WTC11 (cell line): Measurements from ENCODE around the gene TUBB.

Experiments used
- CBFB ChIP-seq: sonication (generic); formaldehyde crosslinking; IDR thresholded peaks from 2 replicates; pipeline ENCODE4 v1.8.1; 2022; ENCODE audit warnings: mild to moderate bottlenecking, low read depth, missing genetic modification reagents
- KAT7 ChIP-seq: sonication (generic); formaldehyde crosslinking; IDR thresholded peaks from 2 replicates; pipeline ENCODE4 v1.8.1; 2023; ENCODE audit warnings: missing genetic modification reagents, mild to moderate bottlenecking, borderline replicate concordance
- SP1 ChIP-seq: sonication (generic); formaldehyde crosslinking; conservative IDR thresholded peaks from 2 replicates; pipeline ENCODE4 v1.8.1; 2022; ENCODE audit warnings: missing genetic modification reagents
- TEAD4 ChIP-seq: sonication (generic); formaldehyde crosslinking; IDR thresholded peaks from 2 replicates; pipeline ENCODE4 v1.8.0; 2022; ENCODE audit warnings: mild to moderate bottlenecking, missing genetic modification reagents
- TP53 ChIP-seq: sonication (generic); formaldehyde crosslinking; IDR thresholded peaks from 2 replicates; pipeline ENCODE4 v1.8.1; 2023; ENCODE audit warnings: mild to moderate bottlenecking, missing genetic modification reagents
- TF ChIP-seq, protein P1 (sequence below): fragments of 200-600 bp; IDR thresholded peaks from 2 replicates; pipeline ENCODE4 v1.8.0; 2022; ENCODE audit warnings: antibody characterized with exemption
- TF ChIP-seq, protein P2 (sequence below): sonication (generic); formaldehyde crosslinking; IDR thresholded peaks from 2 replicates; pipeline ENCODE4 v1.8.1; 2022; ENCODE audit warnings: low read depth, missing genetic modification reagents, borderline replicate concordance
- TF ChIP-seq, protein P3 (sequence below): fragments of 250-450 bp; sonication (Bioruptor Pico); IDR thresholded peaks from 2 replicates; pipeline ENCODE4 v1.9.0; 2021; ENCODE audit warnings: mild to moderate bottlenecking
- TF ChIP-seq, protein P4 (sequence below): sonication (generic); formaldehyde crosslinking; IDR thresholded peaks from 2 replicates; pipeline ENCODE4 v1.8.1; 2022; ENCODE audit warnings: mild to moderate bottlenecking, moderate library complexity, missing genetic modification reagents
- TF ChIP-seq, protein P5 (sequence below): fragments of 250-450 bp; sonication (Bioruptor Pico); IDR thresholded peaks from 2 replicates; pipeline ENCODE4 v2.1.2; 2022; ENCODE audit warnings: mild to moderate bottlenecking, moderate library complexity
- TF ChIP-seq, protein P6 (sequence below): sonication (generic); formaldehyde crosslinking; conservative IDR thresholded peaks from 2 replicates; pipeline ENCODE4 v1.8.1; 2023; ENCODE audit warnings: mild to moderate bottlenecking, low read depth, missing genetic modification reagents, moderate library complexity
- TF ChIP-seq, protein P7 (sequence below): sonication (generic); formaldehyde crosslinking; IDR thresholded peaks from 2 replicates; pipeline ENCODE4 v1.8.1; 2022; ENCODE audit warnings: mild to moderate bottlenecking, missing genetic modification reagents, moderate library complexity, borderline replicate concordance

DNA sequence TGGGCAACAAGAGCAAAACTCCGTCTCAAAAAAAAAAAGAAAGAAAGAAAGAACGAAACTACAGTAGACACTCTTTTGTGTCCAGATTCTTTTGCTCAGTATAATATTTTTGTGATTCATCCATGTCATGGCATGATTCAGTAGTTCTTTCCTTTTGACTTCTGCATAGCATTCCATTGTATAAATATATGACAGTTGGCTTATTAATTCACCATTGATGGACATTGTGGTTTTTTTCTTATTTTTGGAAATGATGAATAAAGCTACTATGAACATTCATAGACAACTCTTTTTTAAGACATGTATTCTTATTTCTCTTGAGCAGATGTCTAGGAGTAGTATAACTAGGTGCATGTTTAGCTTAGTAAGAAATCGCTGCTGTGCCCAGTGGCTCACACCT is 34.5 kb downstream of the TUBB start:
- TF ChIP-seq, protein P1, sequence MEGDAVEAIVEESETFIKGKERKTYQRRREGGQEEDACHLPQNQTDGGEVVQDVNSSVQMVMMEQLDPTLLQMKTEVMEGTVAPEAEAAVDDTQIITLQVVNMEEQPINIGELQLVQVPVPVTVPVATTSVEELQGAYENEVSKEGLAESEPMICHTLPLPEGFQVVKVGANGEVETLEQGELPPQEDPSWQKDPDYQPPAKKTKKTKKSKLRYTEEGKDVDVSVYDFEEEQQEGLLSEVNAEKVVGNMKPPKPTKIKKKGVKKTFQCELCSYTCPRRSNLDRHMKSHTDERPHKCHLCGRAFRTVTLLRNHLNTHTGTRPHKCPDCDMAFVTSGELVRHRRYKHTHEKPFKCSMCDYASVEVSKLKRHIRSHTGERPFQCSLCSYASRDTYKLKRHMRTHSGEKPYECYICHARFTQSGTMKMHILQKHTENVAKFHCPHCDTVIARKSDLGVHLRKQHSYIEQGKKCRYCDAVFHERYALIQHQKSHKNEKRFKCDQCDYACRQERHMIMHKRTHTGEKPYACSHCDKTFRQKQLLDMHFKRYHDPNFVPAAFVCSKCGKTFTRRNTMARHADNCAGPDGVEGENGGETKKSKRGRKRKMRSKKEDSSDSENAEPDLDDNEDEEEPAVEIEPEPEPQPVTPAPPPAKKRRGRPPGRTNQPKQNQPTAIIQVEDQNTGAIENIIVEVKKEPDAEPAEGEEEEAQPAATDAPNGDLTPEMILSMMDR: no peak
- TF ChIP-seq, protein P2, sequence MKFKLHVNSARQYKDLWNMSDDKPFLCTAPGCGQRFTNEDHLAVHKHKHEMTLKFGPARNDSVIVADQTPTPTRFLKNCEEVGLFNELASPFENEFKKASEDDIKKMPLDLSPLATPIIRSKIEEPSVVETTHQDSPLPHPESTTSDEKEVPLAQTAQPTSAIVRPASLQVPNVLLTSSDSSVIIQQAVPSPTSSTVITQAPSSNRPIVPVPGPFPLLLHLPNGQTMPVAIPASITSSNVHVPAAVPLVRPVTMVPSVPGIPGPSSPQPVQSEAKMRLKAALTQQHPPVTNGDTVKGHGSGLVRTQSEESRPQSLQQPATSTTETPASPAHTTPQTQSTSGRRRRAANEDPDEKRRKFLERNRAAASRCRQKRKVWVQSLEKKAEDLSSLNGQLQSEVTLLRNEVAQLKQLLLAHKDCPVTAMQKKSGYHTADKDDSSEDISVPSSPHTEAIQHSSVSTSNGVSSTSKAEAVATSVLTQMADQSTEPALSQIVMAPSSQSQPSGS (CRISPR knock-in tag): no peak
- TF ChIP-seq, protein P3, sequence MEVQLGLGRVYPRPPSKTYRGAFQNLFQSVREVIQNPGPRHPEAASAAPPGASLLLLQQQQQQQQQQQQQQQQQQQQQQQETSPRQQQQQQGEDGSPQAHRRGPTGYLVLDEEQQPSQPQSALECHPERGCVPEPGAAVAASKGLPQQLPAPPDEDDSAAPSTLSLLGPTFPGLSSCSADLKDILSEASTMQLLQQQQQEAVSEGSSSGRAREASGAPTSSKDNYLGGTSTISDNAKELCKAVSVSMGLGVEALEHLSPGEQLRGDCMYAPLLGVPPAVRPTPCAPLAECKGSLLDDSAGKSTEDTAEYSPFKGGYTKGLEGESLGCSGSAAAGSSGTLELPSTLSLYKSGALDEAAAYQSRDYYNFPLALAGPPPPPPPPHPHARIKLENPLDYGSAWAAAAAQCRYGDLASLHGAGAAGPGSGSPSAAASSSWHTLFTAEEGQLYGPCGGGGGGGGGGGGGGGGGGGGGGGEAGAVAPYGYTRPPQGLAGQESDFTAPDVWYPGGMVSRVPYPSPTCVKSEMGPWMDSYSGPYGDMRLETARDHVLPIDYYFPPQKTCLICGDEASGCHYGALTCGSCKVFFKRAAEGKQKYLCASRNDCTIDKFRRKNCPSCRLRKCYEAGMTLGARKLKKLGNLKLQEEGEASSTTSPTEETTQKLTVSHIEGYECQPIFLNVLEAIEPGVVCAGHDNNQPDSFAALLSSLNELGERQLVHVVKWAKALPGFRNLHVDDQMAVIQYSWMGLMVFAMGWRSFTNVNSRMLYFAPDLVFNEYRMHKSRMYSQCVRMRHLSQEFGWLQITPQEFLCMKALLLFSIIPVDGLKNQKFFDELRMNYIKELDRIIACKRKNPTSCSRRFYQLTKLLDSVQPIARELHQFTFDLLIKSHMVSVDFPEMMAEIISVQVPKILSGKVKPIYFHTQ (CRISPR knock-in tag): no peak
- TF ChIP-seq CBFB (CRISPR knock-in tag) (no peak), SP1 (CRISPR knock-in tag) (no peak), TP53 (CRISPR knock-in tag) (no peak), KAT7 (CRISPR knock-in tag) (no peak), TEAD4 (no peak)
- TF ChIP-seq, protein P4, sequence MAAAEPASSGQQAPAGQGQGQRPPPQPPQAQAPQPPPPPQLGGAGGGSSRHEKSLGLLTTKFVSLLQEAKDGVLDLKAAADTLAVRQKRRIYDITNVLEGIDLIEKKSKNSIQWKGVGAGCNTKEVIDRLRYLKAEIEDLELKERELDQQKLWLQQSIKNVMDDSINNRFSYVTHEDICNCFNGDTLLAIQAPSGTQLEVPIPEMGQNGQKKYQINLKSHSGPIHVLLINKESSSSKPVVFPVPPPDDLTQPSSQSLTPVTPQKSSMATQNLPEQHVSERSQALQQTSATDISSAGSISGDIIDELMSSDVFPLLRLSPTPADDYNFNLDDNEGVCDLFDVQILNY (CRISPR knock-in tag): no peak
- TF ChIP-seq, protein P5, sequence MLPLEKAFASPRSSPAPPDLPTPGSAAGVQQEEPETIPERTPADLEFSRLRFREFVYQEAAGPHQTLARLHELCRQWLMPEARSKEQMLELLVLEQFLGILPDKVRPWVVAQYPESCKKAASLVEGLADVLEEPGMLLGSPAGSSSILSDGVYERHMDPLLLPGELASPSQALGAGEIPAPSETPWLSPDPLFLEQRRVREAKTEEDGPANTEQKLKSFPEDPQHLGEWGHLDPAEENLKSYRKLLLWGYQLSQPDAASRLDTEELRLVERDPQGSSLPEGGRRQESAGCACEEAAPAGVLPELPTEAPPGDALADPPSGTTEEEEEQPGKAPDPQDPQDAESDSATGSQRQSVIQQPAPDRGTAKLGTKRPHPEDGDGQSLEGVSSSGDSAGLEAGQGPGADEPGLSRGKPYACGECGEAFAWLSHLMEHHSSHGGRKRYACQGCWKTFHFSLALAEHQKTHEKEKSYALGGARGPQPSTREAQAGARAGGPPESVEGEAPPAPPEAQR (CRISPR knock-in tag): no peak
- TF ChIP-seq, protein P6, sequence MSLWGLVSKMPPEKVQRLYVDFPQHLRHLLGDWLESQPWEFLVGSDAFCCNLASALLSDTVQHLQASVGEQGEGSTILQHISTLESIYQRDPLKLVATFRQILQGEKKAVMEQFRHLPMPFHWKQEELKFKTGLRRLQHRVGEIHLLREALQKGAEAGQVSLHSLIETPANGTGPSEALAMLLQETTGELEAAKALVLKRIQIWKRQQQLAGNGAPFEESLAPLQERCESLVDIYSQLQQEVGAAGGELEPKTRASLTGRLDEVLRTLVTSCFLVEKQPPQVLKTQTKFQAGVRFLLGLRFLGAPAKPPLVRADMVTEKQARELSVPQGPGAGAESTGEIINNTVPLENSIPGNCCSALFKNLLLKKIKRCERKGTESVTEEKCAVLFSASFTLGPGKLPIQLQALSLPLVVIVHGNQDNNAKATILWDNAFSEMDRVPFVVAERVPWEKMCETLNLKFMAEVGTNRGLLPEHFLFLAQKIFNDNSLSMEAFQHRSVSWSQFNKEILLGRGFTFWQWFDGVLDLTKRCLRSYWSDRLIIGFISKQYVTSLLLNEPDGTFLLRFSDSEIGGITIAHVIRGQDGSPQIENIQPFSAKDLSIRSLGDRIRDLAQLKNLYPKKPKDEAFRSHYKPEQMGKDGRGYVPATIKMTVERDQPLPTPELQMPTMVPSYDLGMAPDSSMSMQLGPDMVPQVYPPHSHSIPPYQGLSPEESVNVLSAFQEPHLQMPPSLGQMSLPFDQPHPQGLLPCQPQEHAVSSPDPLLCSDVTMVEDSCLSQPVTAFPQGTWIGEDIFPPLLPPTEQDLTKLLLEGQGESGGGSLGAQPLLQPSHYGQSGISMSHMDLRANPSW (CRISPR knock-in tag): no peak
- TF ChIP-seq, protein P7, sequence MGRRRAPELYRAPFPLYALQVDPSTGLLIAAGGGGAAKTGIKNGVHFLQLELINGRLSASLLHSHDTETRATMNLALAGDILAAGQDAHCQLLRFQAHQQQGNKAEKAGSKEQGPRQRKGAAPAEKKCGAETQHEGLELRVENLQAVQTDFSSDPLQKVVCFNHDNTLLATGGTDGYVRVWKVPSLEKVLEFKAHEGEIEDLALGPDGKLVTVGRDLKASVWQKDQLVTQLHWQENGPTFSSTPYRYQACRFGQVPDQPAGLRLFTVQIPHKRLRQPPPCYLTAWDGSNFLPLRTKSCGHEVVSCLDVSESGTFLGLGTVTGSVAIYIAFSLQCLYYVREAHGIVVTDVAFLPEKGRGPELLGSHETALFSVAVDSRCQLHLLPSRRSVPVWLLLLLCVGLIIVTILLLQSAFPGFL: no peak
